ENCODE data around the gene SLC38A5.

SLC38A5 gene

GRCh38 chrX:48514868-48515460 lies 44.9 kb upstream of the SLC38A5 start:
- TF ChIP-seq POU6F1 (CRISPR knock-in tag; IDR thresholded peaks at IDR 0.05; ENCODE audit: borderline replicate concordance, low read depth): no peak
- no peak for TF ChIP-seq PPARA (CRISPR knock-in tag; IDR thresholded peaks at IDR 0.05; ENCODE audit: borderline replicate concordance)
- TF ChIP-seq CREB5 (CRISPR knock-in tag; IDR thresholded peaks at IDR 0.05; ENCODE audit: low read depth): no peak
- TF ChIP-seq TCF4 (CRISPR knock-in tag; IDR thresholded peaks at IDR 0.05; ENCODE audit: borderline replicate concordance): no peak
- no peak for TF ChIP-seq TOX (CRISPR knock-in tag; IDR thresholded peaks at IDR 0.05; ENCODE audit: borderline replicate concordance)
- no peak for TF ChIP-seq ZNF70 (CRISPR knock-in tag; IDR thresholded peaks at IDR 0.05)
- TF ChIP-seq CSDC2 (CRISPR knock-in tag; IDR thresholded peaks at IDR 0.05): no peak
- TF ChIP-seq RARB (CRISPR knock-in tag; IDR thresholded peaks at IDR 0.05): no peak
- TF ChIP-seq ARNTL (CRISPR knock-in tag; IDR thresholded peaks at IDR 0.05; ENCODE audit: borderline replicate concordance, low read depth): no peak
- TF ChIP-seq ZNF8 (CRISPR knock-in tag; IDR thresholded peaks at IDR 0.05): no peak
- TF ChIP-seq ZFP30 (CRISPR knock-in tag; IDR thresholded peaks at IDR 0.05): no peak
- TF ChIP-seq ISL1 (CRISPR knock-in tag; IDR thresholded peaks at IDR 0.05): no peak
- no peak for TF ChIP-seq CSRNP3 (CRISPR knock-in tag; IDR thresholded peaks at IDR 0.05)
- no peak for TF ChIP-seq TSHZ2 (CRISPR knock-in tag; IDR thresholded peaks at IDR 0.05)
- no peak for ATAC-seq

- no peak for ATAC-seq
- TF ChIP-seq ARNTL (CRISPR knock-in tag; IDR thresholded peaks at IDR 0.05; ENCODE audit: borderline replicate concordance, low read depth): no peak
- no peak for TF ChIP-seq ESRRG (CRISPR knock-in tag; IDR thresholded peaks at IDR 0.05)
- TF ChIP-seq ISL1 (CRISPR knock-in tag; IDR thresholded peaks at IDR 0.05): no peak
- no peak for TF ChIP-seq PPARA (CRISPR knock-in tag; IDR thresholded peaks at IDR 0.05; ENCODE audit: borderline replicate concordance)
- TF ChIP-seq TOX (CRISPR knock-in tag; IDR thresholded peaks at IDR 0.05; ENCODE audit: borderline replicate concordance): no peak
- TF ChIP-seq ZFP30 (CRISPR knock-in tag; IDR thresholded peaks at IDR 0.05): no peak
- no peak for TF ChIP-seq CSRNP3 (CRISPR knock-in tag; IDR thresholded peaks at IDR 0.05)
- no peak for TF ChIP-seq BACH2 (CRISPR knock-in tag; IDR thresholded peaks at IDR 0.05; ENCODE audit: borderline replicate concordance)
- TF ChIP-seq ZC3H10 (CRISPR knock-in tag; IDR thresholded peaks at IDR 0.05): no peak
- no peak for TF ChIP-seq ZNF565 (CRISPR knock-in tag; conservative IDR thresholded peaks at IDR 0.05; ENCODE audit: low read depth)
These were observed 44.2 kb upstream of the SLC38A5 start for GRCh38 chrX:48514126-48514806.

GRCh38 chrX:48513670-48514069 lies 43.6 kb upstream of the SLC38A5 start:
- ATAC-seq: no peak
- TF ChIP-seq PPARA (CRISPR knock-in tag; IDR thresholded peaks at IDR 0.05; ENCODE audit: borderline replicate concordance) (no peak), BACH2 (CRISPR knock-in tag; IDR thresholded peaks at IDR 0.05; ENCODE audit: borderline replicate concordance) (no peak), ZFP3 (CRISPR knock-in tag; IDR thresholded peaks at IDR 0.05) (no peak), ZC3H10 (CRISPR knock-in tag; IDR thresholded peaks at IDR 0.05) (no peak), CSDC2 (CRISPR knock-in tag; IDR thresholded peaks at IDR 0.05) (no peak), POU6F1 (CRISPR knock-in tag; IDR thresholded peaks at IDR 0.05; ENCODE audit: borderline replicate concordance, low read depth) (no peak), TSHZ2 (CRISPR knock-in tag; IDR thresholded peaks at IDR 0.05) (no peak), PATZ1 (CRISPR knock-in tag; IDR thresholded peaks at IDR 0.05; ENCODE audit: borderline replicate concordance) (no peak)
